Endothelial cell of umbilical vein (primary cell): ENCODE results near the gene AUTS2. TPM values are rescaled to one million over a fixed set of nuclear protein-coding genes. Genes with fewer than 3 reads are reported as not detected.

Source experiments
- BruUV-seq: library from RNA; stranded (reverse); fragments of 400-500 nt; replicated peaks from 2 replicates; lab custom pipeline; 2021; lab: Mats Ljungman, UMichigan
- CTCF ChIA-PET: fragments of 300-600, 350-600 bp; sonication (Branson Sonifier 250); formaldehyde crosslinking; loops from one replicate; lab custom pipeline; 2021; ENCODE audit warnings: antibody characterized with exemption, inconsistent platforms; lab: Charles Lee
- POLR2A ChIA-PET: fragments of 300-600, 350-600 bp; sonication (Branson Sonifier 250); formaldehyde crosslinking; loops from one replicate; lab custom pipeline; 2021; ENCODE audit warnings: antibody characterized with exemption, inconsistent platforms; lab: Charles Lee
- DNase-seq: peaks from one replicate; pipeline ENCODE4 v3.0.0-alpha.2; 2011; ENCODE audit warnings: low read depth, low spot score
- FAIRE-seq: peaks from 2 replicates; lab custom pipeline; 2011; peaks lifted over from hg19 to GRCh38; lab: Jason Lieb, UNC
- H2AFZ ChIP-seq: 2 replicates; pipeline ENCODE4 v1.6.0; 2012; ENCODE audit warnings: low read depth, low read length, control low read depth, inconsistent platforms
- H3K27ac ChIP-seq: 2 replicates; pipeline ENCODE4 v1.5.1; 2011; ENCODE audit warnings: low read depth, mild to moderate bottlenecking, control low read depth, low read length, moderate library complexity; ENCODE audit not compliant: insufficient read depth
- H3K27me3 ChIP-seq, 2 experiments: 2 replicates each; pipeline versions ENCODE4 v1.6.0 to v1.6.1; 2011; ENCODE audit warnings: low read length in 2 of 2, mixed read lengths in 1 of 2; ENCODE audit not compliant: control insufficient read depth in 2 of 2, insufficient read depth in 2 of 2
- H3K36me3 ChIP-seq, 2 experiments: 2 replicates in 1 of 2; 3 replicates in 1 of 2; pipeline ENCODE4 v1.5.1; 2011; ENCODE audit warnings: low read length in 2 of 2, mild to moderate bottlenecking in 1 of 2, moderate library complexity in 1 of 2; ENCODE audit not compliant: control insufficient read depth in 2 of 2, insufficient read depth in 2 of 2; ENCODE audit errors: extremely low read depth in 1 of 2
- H3K4me1 ChIP-seq: 3 replicates; pipeline ENCODE4 v1.5.1; 2011; ENCODE audit warnings: mild to moderate bottlenecking, low read length; ENCODE audit not compliant: control insufficient read depth, insufficient read depth; ENCODE audit errors: extremely low read depth
- H3K4me2 ChIP-seq: 2 replicates; pipeline ENCODE4 v1.6.1; 2011; ENCODE audit warnings: low read length, control low read depth, mixed read lengths; ENCODE audit not compliant: insufficient read depth
- H3K4me3 ChIP-seq, 3 experiments: fragments of 200-600 bp in 1 of 3; sonication (generic), shearing (Covaris generic) in 1 of 3; replicated peaks in 1 of 3; 2 replicates each; pipeline ENCODE4 v1.5.1; 2011 to 2016; ENCODE audit warnings: control low read depth in 3 of 3, low read length in 3 of 3, mild to moderate bottlenecking in 2 of 3, inconsistent platforms in 1 of 3, low read depth in 1 of 3, moderate library complexity in 1 of 3; ENCODE audit not compliant: insufficient read depth in 1 of 3
- H3K79me2 ChIP-seq: 2 replicates; pipeline ENCODE4 v1.6.0; 2012; ENCODE audit warnings: low read length, inconsistent platforms; ENCODE audit not compliant: control insufficient read depth, insufficient read depth
- H3K9ac ChIP-seq: replicated peaks from 2 replicates; pipeline ENCODE3; 2011; ENCODE audit warnings: low read length, control low read depth; ENCODE audit not compliant: insufficient read depth; ENCODE audit errors: extremely low read depth
- H3K9me1 ChIP-seq: replicated peaks from 3 replicates; pipeline ENCODE4 v1.6.0; 2011; ENCODE audit warnings: mild to moderate bottlenecking, low read length; ENCODE audit not compliant: control insufficient read depth, insufficient read depth; ENCODE audit errors: extremely low read depth
- H3K9me3 ChIP-seq: replicated peaks from 2 replicates; pipeline ENCODE4 v1.5.1; 2012; ENCODE audit warnings: low read length, inconsistent platforms; ENCODE audit not compliant: control insufficient read depth, insufficient read depth
- H4K20me1 ChIP-seq: replicated peaks from 2 replicates; pipeline ENCODE3; 2011; ENCODE audit warnings: mild to moderate bottlenecking, low read length; ENCODE audit not compliant: control insufficient read depth, insufficient read depth; ENCODE audit errors: extremely low read depth
- EZH2 ChIP-seq: IDR thresholded peaks from 2 replicates; pipeline ENCODE4 v1.6.1; 2012; ENCODE audit warnings: borderline replicate concordance, low read depth, mild to moderate bottlenecking, moderate library complexity, low read length, inconsistent platforms; ENCODE audit not compliant: severe bottlenecking
- FOS ChIP-seq: IDR thresholded peaks from 2 replicates; pipeline ENCODE4 v1.6.1; 2011; ENCODE audit warnings: mild to moderate bottlenecking, low read length, moderate library complexity, borderline replicate concordance; ENCODE audit not compliant: insufficient read depth
- GATA2 ChIP-seq: IDR thresholded peaks from 2 replicates; pipeline ENCODE4 v1.7.0; 2011; ENCODE audit warnings: low read depth, mild to moderate bottlenecking, moderate library complexity, mixed read lengths, low read length; ENCODE audit not compliant: insufficient read length, insufficient read depth
- JUN ChIP-seq: IDR thresholded peaks from 2 replicates; pipeline ENCODE4 v1.6.1; 2011; ENCODE audit warnings: borderline replicate concordance, low read depth; ENCODE audit not compliant: insufficient read length, insufficient read depth
- MYC ChIP-seq: IDR thresholded peaks from one replicate; pipeline ENCODE4 v1.6.1; 2011; ENCODE audit warnings: mild to moderate bottlenecking, low read depth, low read length
- POLR2A ChIP-seq: IDR thresholded peaks from 2 replicates; pipeline ENCODE4 v1.6.1; 2012; ENCODE audit warnings: low read depth, mild to moderate bottlenecking, control low read depth, low read length
- POLR2AphosphoS5 ChIP-seq: IDR thresholded peaks from 2 replicates; pipeline ENCODE4 v1.6.1; 2012; ENCODE audit warnings: low read depth, mild to moderate bottlenecking, control low read depth, low read length, moderate library complexity; ENCODE audit not compliant: insufficient read depth
- dilution Hi-C: fragments of 300-500 bp; cut with MboI; formaldehyde crosslinking; loops from one replicate; pipeline ENCODE4 v1.15.0; 2019; ENCODE audit warnings: low sequenced_read_pairs; ENCODE audit not compliant: extremely low pct_ligation_motif_present
- intact Hi-C: fragments of 100-400 bp; cut with micrococcal nuclease; formaldehyde crosslinking; loops from one replicate; pipeline ENCODE4 v1.10.0; 2022
- polyA plus RNA-seq, 4 experiments: library from polyadenylated mRNA; depleted of rRNA in 3 of 4; stranded (reverse) in 3 of 4; unstranded in 1 of 4; fragments of >200 nt; gene quantifications; 2 replicates each; pipeline versions ENCODE4 v1.2.1 to v1.2.3, GENCODE V29; 2011 to 2012; ENCODE audit warnings: missing spikeins in 1 of 4
- total RNA-seq: library from RNA; stranded (reverse); gene quantifications from 2 replicates; pipeline ENCODE4 v1.2.3, GENCODE V29; 2021
- TF ChIP-seq, protein P1 (sequence below): IDR thresholded peaks from 2 replicates; pipeline ENCODE4 v1.6.1; 2011; ENCODE audit not compliant: insufficient read depth, insufficient read length
- TF ChIP-seq, protein P2 (sequence below), 2 donors: IDR thresholded peaks; 1 replicate in 1 of 2; 2 replicates in 1 of 2; pipeline ENCODE4 v1.5.1; 2011; ENCODE audit warnings: low read length in 2 of 2, mild to moderate bottlenecking in 2 of 2, moderate library complexity in 2 of 2, control low read depth in 1 of 2, inconsistent platforms in 1 of 2, low read depth in 1 of 2; ENCODE audit not compliant: insufficient read depth in 1 of 2; ENCODE audit errors: extremely low read depth in 1 of 2

Gene AUTS2
- total and polyA plus RNA-seq, 2 donors (not counting 3 experiments of a cell fraction or from before 2014, with no cell fraction given): 0.59 to 8.0 TPM

DNA sequence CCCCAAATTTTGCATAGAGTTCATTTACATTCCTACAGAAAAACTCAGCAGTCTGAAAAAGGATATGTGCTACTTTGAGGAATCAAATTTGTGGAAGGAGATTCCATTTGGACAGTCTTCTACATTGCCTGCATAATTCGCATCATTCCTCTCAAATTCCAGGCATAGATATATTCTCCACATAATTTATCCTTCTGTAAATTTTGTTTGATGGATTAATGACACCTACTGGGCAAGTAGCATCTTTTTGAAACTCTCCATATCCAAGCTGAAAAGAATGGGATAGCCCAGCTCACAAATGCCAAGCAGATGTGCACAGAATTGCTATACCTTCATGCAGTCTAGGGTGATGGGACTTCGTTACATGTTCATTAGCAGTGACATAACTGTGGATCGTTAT, 515.3 kb downstream of the AUTS2 start:
- H3K36me3 ChIP-seq: no peaks in the 10 kb centered on the region
- ChIA-PET POLR2A (no interaction called here), CTCF (no interaction called here)
- no peaks in the 10 kb centered on the region for H4K20me1 ChIP-seq
- H3K4me1 ChIP-seq: no peaks in the 10 kb centered on the region
- no peak overlapping the region for H3K27ac ChIP-seq
- no peaks in the 10 kb centered on the region for H3K9me1 ChIP-seq
- intact Hi-C loops: no loop called here
- TF ChIP-seq GATA2 (no peak), FOS (no peak), EZH2 (no peak), POLR2A (no peak), POLR2AphosphoS5 (no peak), JUN (no peak), MYC (no peak)
- TF ChIP-seq, protein P1, sequence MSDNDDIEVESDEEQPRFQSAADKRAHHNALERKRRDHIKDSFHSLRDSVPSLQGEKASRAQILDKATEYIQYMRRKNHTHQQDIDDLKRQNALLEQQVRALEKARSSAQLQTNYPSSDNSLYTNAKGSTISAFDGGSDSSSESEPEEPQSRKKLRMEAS: no peak
- TF ChIP-seq, protein P2, sequence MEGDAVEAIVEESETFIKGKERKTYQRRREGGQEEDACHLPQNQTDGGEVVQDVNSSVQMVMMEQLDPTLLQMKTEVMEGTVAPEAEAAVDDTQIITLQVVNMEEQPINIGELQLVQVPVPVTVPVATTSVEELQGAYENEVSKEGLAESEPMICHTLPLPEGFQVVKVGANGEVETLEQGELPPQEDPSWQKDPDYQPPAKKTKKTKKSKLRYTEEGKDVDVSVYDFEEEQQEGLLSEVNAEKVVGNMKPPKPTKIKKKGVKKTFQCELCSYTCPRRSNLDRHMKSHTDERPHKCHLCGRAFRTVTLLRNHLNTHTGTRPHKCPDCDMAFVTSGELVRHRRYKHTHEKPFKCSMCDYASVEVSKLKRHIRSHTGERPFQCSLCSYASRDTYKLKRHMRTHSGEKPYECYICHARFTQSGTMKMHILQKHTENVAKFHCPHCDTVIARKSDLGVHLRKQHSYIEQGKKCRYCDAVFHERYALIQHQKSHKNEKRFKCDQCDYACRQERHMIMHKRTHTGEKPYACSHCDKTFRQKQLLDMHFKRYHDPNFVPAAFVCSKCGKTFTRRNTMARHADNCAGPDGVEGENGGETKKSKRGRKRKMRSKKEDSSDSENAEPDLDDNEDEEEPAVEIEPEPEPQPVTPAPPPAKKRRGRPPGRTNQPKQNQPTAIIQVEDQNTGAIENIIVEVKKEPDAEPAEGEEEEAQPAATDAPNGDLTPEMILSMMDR (IDR thresholded peaks at IDR 0.05; ENCODE audit: extremely low read depth in 1 of 2, insufficient read depth in 1 of 2, low read depth in 1 of 2, low read length in 2 of 2): no peak
- FAIRE-seq (no peak), DNase-seq (no peak)
- no peak overlapping the region for H2AFZ ChIP-seq
- H3K9ac ChIP-seq: no peak overlapping the region
- H3K27me3 ChIP-seq: no peaks in the 10 kb centered on the region
- BruUV-seq: no TSS peak
- dilution Hi-C loops: no loop called here
- H3K79me2 ChIP-seq: no peaks in the 10 kb centered on the region
- no peak overlapping the region for H3K4me2 ChIP-seq
- H3K9me3 ChIP-seq: no peaks in the 10 kb centered on the region
- H3K4me3 ChIP-seq: no peak overlapping the region
